HG03159 (cell line): ENCODE results near the gene PLCD4.

Experiments
- ATAC-seq: cut with Tn5 transposase; IDR thresholded peaks from one replicate; pipeline ENCODE4 v1.9.1; 2021; ENCODE audit warnings: mild to moderate bottlenecking, moderate library complexity; ENCODE audit not compliant: unreplicated experiment

Gene PLCD4

DNA sequence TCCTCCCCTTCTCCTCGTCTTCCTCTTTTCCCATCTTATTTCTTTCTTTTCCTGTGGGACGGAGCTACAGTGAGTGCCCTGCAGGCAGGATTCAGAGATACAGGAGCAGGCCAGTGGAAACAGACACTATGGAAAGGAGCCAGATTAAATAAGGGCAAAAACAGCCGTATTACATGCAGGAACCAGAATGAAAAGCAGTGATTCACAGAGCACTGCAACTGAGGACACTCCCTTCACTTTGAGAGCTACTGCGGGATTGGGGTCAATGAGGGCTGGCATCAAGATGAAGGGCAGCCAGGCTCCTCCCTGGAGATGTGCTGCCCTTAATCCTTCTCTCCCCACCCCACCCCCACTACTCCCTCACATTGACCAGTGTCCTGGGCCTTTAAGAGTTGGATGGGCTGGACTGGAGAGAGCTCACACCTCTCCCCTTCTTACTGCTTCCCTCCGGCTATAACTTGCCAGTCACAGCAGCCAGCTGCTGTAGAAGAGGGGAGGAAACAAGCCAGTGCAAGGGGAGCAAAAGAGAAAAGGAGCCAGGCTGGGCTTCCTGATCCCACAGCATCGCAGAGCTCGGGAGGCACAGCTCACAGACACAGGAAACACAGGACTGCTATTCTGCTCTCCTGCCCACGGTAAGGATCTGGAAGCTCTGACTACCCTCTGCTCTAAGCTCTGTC lies at the start of gene PLCD4:
PLCD4 (plus strand) TSS at position 464 of the 680 bp plus-strand sequence. CDS start 7,841 bp downstream, outside the sequence.
- ATAC-seq = no peak

DNA sequence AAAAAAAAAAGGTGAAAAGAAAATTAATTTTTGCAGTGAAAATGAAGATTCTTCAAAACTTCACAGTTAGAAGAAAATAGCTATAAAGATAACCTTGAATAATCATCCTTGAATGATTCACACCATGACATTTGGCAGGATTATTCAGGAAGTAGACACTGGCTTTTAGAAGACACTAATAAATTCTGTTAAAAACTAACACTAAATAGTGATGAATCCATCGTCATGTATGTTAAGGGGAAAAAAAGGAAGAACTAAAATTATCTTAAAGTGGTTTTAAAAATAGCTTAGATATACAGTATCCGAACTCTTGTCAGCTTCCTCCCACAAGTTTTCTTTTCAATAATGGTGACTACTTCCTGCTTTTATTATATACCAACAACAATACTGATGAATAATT lies 49.8 kb upstream of the PLCD4 start:
- ATAC-seq = no peak

DNA sequence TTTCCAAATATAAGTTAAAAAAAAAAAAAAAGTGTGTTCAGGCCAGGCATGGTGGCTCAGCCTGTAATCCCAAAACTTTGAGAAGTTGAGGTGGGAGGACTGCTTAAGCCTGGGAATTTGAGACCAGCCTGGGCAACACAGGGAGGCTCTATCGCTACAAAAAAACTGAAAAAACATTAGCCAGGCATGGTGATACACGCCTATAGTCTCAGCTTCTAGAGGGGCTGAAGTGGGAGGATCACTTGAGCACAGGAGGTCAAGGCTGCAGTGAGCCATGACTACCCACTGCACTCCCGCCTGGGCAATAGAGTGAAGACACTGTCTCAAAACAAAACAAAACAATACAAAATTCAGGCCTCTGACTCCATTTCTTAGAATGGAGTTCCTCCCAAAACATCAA lies 48.7 kb upstream of the PLCD4 start:
- ATAC-seq = no peak

DNA sequence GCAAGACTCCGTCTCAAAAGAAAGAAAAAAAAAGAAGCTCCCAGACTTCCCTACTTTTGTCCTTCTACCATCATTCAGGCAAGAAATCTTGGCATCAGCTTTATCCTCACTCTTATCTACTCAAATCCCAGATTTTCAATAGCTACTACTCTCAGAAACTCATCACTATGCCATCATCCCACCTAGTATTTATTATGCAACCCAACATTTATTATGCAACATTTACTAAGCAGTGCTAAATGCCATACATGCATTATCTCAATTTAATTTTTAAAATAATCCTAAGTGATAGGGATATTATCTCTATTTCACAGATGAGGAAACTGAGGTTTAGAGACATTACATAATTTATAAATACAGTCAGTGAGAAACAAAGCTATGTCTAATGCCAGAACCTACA lies 43.6 kb upstream of the PLCD4 start:
- ATAC-seq = no peak

DNA sequence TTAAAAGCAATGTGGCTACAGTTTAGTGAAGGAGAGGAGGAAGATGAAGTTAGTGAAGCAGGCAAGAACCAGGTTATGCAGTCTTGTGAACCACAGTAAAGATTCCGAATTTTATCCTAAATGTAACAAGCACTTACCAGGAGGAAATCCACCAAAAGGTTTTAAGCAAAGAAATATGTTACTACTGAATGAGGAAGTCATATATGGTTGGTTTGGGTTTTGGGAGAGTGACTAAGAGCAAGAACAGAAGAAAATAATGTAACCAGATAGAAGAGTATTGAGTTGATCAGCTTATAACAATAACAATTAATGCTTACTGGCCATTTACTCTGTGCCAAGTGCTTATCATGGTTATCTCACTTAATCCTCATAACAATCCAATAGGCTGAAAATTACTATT lies 41.4 kb upstream of the PLCD4 start:
- ATAC-seq = no peak

DNA sequence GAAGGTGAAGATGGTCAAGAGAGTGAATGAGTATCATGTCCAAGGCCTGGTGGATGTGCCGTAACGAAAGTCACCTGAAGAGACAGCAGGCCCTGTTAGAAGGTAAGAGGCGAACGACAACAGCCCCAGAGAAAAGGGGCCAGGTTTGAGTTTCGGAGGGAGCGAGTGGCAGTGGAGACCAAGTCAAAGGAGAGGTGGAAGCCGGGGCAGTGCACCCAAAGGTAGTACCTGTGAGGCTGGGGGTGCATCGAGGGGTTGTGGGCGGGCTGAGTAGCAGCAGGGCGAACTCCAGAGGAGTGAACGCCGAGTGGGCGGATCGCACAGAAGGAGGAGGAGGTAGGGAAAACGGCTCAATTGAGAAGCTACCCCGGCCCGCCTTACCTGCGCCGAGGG lies 39.9 kb upstream of the PLCD4 start:
- peak; percentile 34 for ATAC-seq

DNA sequence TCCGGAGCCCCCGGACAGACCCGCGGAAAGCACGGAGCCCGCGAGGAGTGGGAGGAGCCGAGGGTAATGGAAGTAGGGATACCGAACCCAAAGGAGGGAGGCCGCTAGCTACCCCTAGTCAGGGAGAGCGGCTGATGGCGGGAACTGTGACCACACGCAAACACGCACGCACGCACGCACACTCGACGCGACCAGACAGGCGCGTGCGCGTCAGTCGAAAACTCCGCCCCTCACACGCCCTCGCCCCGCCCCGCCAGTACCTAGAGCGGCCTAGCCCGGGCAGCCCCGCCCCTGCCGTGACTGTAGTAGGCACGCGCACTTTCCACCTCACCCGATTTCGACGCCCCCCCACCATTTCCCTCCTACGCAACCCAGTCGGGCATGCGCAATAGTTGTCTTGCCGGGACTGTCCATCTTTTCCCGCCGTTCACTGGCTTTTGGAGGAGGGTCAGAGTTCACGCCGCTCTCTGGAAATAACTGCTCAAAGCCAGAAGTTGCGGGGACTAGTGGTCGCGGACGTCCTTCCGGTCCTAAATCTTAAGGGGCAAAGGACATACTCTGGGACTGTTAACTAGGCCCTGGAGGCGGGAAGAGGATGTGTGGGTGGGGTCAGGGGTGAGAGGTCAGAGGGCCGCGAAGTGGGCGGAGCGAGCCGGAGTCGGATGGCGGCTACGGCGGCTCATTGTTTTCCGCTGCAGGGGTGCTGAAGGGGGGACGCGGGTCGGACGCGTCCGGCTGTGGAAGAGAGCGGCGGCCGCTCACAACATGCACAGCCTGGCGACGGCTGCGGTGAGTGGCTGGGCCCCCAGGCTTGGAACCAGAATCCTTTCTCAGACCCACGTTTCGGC lies 39.3 kb upstream of the PLCD4 start, which contains the start of the genes CNOT9 and USP37:
CNOT9 (plus strand) TSS at position 650 of the 848 bp plus-strand sequence; CDS start at position 766, 116 bp downstream.
USP37 (minus strand) TSS at position 162 of the 848 bp plus-strand sequence. CDS start 9,698 bp downstream, outside the sequence.
- peak; percentile 81 for ATAC-seq

DNA sequence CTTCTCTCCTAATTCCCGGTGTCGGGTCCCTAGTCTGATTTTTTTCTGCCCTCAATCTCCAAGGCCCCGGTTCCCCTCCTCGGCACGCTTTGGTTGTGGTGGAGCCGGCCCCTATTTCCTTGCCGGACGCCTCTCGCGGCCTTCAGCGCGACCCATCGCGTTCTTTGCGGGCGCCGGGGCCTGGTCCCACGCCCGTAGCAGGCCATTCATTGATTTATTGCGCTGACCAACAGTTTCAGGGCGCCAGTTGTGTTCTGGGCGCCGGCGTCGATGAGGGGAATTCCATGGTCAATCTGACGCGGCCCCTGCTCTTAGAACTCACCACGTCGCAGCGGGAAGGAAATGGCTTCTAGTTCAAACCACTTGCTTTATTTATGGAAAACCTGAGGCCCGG lies 38.7 kb upstream of the PLCD4 start:
- no peak for ATAC-seq

DNA sequence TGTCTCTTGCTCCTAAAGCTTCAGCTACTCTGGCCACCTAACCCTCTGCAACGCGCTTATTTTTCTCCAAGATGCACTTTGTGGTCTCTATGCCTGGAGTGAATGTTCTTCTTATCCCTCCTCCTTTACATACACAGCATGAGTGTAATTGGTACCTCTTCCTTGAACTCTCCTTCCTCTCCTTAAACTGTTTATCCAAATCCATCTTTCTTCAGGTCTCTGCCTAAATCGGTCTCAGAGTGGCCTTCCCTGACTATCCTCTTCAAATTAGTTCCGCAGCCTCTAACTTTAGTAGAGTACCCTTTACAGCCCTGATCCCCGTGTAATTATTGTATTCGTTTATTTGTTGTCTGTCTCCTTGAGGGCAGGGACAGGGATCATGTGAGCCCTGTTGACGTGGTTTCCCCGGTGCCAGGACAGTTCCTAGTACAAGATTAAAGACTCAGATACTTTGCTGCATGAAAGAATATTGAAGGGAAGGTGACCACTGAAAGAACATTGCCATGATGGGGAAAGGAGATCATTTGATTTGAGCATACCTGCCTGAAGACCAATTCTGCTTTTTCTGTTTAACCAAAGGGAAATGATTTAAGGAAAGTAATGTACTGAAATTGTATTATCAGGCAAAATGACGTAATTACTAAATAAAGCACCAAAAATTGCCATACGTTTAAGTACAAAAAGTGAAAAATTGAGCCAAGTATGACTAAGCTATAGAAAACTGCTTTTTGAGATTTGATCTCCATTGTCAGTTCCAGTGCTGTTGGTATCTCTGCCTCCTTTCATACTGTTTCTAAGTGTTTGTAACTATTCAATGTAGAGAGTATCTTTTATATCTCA lies 37.8 kb upstream of the PLCD4 start:
- no peak for ATAC-seq

DNA sequence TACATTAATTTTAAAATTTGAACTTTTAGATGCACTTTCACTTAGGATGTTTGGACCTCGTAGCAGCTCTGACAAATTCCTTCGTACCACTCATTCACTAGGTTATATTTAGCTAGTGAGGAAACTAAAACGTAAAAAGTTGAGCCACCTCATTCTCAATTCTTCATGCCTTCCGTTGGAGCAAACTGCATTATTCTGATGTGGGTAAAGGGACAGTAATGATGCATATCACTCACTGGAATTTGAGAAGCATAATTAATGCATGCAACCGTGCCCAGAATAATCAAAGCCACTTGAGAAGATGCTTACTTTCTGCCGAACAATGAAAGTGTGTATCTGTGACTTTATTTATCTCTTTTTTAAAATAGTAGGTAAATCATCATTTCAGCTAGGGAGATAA lies 36.8 kb upstream of the PLCD4 start:
- ATAC-seq = no peak

DNA sequence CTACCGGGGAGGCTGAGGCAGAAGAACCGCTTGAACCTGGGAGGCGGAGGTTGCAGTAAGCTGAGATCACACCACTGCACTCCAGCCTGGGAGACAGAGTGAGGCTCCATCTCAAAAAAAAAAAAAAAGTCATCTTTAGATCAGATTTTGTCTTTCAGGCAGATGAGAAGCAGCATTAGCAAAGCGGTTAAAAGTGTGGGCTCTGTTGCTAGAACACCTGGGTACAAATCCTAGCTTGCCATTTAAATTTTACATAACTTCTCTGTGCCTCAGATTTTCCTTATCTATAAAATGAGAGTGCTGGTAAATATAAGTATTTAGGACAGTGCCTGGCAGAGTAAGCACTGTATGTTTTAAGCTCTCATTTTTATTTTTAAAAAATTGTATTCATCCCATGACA lies 30.8 kb upstream of the PLCD4 start:
- ATAC-seq = no peak

DNA sequence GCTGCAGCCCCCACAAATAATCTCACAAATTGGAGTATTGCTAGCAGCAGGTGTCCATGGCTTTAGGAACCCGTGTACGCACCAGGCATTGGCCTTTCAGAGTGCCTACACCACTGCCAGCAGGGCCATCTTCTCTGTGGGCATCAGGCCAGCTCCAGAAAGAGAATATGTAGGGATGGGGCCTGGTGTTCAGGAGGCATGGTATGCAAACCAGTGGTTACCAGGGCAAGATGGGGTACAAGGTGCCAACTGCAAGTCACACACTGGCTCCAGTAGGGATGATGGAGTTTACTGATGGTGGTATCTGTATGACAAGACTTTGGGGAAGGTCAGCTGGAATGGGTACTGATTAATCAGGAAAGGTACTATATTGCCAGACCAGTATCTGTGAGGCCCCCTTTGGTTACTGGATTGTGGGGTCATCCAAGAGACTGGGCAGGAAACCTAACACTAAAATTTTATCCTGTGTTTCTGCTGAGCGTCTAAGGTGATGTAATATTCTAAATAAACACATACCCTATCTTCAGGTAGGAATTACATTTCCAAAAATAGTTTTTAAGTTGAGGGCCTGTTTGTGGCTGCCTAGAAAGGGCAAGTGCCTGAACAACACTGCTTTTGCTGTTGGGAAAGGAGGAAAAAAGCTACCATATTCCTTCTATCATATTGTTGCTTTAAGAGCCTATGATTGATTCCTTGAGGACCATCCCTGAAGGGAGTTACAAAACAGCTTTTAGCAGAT lies 30.0 kb upstream of the PLCD4 start:
- ATAC-seq = no peak

DNA sequence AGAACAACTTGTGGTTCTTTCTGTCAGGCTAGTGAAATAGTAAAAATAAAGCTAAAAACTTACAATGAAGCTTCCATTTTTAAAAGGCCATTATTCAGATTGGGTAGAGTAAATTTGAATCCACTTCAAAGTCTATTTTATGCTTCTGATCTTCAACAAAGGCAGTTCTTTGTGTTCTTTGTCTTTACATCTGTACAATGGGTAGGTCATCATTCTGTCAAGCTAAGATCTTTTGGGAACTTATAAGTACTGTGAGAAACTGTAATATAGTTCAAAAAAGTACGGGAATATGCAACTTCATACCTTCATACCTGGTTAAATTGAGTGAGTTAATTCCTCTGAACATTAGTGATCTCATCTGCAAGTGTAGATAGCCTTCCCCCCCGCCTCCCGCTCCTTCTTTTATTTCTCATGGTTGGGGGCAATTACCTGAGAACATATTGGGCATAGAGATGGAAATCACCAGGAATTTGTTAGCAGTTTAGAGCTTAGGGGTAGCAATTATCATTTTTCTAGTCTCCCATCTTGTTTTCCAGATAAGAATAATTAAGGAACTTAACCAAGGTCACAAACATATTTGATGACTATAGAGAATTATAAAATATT lies 29.3 kb upstream of the PLCD4 start:
- no peak for ATAC-seq

DNA sequence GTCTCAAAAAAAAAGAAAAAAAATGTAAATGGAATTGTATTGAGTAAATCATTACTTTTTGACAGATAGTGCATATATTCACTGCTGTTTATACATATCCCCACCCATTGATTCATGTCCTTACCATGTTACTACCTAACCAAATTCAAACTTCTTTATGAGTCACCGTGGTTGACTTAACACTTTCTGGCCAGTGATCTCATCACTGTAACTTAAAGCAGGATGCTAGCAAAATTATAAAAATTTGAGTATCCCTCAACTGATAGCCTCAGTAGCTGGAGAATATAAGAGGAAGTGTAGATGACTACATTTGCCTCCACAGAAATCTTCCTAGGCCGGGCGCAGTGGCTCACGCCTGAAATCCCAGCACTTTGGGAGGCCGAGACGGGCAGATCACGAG lies 25.6 kb upstream of the PLCD4 start:
- peak; percentile 88 for ATAC-seq

DNA sequence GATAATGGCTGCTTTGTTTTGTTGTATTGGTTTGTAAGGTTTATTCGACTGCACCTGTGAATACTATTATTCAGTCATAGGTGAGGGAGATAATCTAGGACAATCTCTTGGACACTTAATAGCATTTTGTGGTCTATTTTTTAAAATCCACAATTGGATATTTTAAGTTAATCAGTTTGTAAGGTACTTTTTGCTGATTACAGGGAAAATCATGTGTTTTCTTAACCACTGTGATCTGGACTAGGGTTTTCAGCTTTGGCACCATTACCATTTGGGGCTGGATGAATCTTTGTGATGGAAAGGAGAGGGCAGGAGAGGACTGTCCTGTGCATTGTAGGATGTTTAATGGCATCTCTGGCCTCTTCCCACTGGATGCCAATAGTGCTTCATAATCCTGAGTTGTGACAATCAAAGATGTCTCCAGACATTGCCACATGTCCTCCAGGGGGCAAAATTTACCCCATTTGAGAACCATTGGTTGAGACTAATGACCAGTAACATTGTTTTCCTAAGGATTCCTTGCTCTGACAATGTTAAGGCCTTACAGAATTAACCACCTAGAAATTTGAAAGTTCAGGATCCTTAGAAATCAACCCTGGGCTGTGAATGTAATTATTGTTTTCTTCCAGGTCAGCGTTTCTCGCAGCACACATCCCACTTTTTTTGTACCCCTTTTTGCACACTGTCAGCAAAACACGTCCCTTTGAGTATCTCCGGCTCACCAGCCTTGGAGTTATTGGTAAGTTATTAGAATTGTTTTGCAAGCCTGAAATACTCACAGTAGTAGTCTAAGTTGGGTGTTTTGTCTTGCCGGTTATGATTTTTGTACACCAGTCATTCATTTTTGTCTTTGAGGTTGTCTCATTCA lies 23.5 kb upstream of the PLCD4 start:
- ATAC-seq = no peak

DNA sequence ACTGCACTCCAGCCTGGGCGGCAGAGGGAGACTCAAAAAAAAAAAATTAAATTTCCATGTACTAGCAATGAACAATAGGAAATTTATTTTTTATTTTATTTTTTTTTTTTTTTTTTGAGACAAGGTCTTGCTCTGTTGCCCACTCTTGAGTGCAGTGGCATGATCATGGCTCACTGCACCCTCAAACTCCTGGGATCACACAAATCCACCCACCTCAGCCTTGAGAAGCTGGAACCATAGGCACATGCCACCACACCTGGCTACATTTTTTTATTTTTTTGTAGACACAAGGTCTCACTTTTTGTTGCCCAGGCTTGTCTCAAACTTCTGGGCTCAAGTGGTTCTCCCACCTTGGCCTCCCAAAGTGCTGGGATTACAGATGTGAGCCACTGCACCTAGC lies 22.2 kb upstream of the PLCD4 start:
- ATAC-seq = no peak

DNA sequence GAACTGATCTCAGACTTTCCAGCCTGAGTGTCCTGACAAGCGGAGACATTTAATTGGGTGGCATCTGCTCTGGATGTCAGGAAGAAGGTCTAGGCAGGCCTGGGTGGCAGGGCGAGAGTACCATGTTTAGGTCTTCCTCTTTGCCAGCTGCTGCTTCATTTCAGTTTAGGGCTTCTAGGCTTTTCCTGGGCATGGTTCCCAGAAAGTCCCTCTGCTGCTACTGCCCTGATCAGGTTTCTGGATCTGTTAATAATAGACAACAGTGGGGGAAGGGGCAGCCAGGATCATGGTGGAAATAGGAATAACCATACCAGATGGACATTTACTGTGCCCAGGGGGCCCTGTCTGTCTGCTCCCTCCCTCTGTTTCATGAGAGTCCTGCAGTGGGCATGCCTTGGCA lies 2.3 kb upstream of the PLCD4 start:
- no peak for ATAC-seq

DNA sequence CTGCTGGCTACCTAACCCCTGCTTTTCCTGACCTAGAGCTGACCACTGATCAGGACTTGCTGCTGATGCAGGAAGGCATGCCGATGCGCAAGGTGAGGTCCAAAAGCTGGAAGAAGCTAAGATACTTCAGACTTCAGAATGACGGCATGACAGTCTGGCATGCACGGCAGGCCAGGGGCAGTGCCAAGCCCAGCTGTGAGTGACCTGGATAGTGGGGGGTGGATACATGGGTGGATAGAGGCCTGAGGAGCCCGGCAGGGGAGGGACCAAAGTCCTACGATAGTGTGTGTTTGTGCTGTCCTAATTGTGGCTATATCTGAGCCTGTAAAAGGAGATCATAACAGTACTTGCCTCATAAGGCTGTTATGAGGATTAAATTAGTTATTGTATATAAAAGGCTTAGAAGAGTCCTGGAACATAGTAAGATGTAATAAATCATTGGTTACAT lies 8.2 kb downstream of the PLCD4 start:
- no peak for ATAC-seq
